HG02943 (cell line): ENCODE measurements around the gene CFAP57.

Experiments used
- ATAC-seq: cut with Tn5 transposase; IDR thresholded peaks from one replicate; pipeline ENCODE4 v1.9.1; 2021; ENCODE audit warnings: mild to moderate bottlenecking, low read depth, moderate library complexity; ENCODE audit not compliant: unreplicated experiment

CFAP57 gene

GRCh38 chr1:43221797-43222196 is 49.7 kb downstream of the CFAP57 start:
- ATAC-seq: no peak

GRCh38 chr1:43222879-43223278 is 50.7 kb downstream of the CFAP57 start:
- no peak for ATAC-seq

GRCh38 chr1:43225168-43225567 is 53.0 kb downstream of the CFAP57 start:
- ATAC-seq: no peak

DNA sequence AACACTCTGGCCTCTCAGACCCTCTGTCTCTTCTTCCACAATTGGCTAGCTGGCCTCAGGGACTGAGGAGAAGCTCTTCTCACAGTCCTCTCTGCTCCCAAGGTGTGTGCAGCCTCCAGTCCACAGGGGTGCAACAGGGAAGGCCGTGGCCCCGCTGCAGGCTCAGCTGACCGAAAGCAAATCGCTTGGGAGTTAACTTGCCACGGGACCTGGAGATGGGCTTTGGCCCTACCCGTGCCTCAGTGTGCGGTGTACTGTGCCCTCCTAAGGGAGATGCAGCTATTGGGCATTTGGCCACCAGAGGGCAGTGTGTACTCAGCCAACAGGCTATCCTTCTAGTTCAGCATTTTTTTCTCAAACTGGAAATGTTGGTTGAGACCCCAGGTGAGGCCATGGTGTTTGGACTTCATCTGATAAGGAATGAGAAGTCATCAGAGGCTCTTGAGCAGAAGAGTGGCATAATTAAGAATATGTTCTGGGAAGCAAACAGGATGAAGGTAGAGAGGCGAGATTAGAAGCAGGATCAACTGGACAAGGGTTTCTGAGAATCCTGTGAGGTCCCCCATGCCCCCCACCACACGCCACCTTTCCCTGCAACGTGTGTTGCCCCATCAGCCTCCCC is 55.1 kb downstream of the CFAP57 start:
- ATAC-seq: no peak

GRCh38 chr1:43229826-43230780 is 58.0 kb downstream of the CFAP57 start:
- ATAC-seq: no peak

DNA sequence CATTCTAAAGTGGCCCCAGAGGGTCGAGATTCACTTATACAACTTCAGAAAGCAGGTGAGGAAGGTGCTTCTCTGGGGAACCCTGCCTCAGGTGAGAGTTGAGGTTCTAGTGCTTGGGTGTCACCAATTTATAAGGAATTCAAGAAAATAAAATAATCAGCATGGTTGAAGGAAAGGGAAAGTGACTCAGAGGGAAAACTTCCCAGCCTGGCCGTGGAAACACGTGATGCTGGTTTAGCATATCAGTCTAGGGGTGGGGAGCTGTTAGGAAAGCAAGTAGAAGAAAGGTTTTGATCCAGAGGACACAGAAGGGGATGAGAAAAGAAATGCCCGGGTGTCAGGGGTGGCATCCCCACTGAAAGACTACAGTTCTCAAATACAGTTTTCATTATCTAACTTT is 59.9 kb downstream of the CFAP57 start:
- no peak for ATAC-seq

- ATAC-seq: no peak
Observed at GRCh38 chr1:43232482-43232881, 60.4 kb downstream of the CFAP57 start.

DNA sequence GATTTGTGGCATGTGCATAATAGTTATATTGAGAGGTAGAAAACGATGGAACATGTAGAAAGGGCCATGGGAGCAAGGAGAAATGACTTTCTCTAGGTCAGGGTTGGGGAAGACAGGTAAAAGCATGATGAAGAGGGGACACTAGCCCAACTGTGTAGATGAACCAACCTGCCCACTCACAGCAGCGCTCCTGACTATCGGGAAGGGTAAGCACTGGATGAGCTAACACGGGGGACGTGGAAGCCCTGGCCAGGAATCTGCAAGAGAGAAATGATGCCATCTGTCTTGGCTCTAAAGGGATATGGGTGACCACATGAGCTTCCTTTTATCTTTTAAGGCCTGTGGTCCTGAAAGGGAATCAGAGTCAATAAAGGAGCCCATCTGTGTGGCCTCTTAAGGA is 61.5 kb downstream of the CFAP57 start:
- ATAC-seq: no peak

DNA sequence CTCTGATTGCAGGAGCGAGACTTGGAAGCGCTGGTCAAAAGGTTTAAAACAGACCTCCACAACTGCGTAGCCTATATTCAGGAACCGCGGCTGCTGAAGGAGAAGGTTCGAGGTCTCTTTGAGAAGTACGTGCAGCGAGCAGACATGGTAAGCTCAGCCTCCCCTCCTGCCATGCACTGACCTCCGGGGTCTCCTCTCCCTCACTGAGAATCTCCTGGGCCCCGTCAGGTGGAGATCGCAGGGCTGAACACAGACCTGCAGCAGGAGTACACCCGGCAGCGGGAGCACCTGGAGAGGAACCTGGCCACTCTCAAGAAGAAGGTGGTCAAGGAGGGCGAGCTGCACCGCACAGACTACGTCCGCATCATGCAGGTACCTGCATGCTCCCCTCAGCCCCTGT is 62.1 kb downstream of the CFAP57 start:
- ATAC-seq: no peak

- ATAC-seq: no peak
Observed at GRCh38 chr1:43235040-43235439, 62.9 kb downstream of the CFAP57 start.

DNA sequence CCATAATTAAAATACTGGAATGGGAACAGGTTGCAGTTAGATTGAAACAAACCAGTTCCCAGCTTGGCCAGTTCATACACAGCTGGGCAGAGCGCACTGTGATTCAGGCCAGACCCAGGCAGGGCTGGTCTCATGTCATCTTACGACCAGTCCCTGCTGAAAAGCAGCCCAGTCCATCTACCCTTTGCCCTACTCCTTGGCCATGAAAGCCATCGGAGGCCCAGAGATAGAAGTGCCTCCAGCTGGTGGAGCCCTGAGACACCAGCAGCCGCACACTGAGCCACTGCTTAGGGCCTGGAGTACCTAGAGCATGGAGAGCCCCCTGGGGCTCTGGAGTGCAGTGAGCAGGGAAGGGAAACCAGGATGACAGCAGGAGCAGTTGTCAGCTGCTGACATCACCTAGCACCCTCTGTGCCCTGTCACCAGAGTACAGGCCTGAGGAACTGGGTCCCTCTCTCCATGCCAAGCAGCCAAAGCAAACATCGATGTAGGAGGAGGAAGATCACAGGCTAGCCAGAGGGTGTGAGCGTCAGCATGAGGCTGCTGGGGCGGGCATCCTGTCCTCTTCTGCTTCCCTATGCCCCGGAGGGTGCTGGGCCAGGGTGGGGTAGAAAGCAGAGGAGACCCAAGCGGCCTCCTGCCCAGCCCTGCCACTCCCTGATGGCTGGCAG is 63.5 kb downstream of the CFAP57 start:
- ATAC-seq: no peak

GRCh38 chr1:43237121-43237520 is 65.0 kb downstream of the CFAP57 start:
- ATAC-seq: no peak

DNA sequence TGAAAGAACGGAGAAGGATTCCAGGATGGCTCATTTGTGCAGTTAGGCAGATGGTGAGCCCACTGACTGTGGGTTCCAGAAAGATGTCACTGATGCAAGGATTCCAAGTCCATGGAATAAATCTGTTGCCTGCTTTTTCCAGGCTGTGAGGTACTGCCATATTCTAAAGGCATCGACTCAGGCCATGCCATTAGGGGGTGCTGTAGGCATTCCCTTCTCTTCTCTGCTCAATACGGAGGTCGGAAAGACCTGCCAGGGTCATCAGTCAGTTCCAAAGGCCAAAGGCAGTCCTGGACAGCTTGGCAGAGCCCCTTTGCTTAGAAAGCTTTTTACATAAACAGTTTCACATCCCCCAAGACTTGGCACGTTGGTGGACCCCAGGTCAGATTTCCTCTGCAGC is 66.0 kb downstream of the CFAP57 start:
- no peak for ATAC-seq

GRCh38 chr1:43238991-43239469 is 66.9 kb downstream of the CFAP57 start:
- ATAC-seq: peak; percentile 21

GRCh38 chr1:43239484-43239883 is 67.4 kb downstream of the CFAP57 start:
- ATAC-seq: peak; percentile 63

DNA sequence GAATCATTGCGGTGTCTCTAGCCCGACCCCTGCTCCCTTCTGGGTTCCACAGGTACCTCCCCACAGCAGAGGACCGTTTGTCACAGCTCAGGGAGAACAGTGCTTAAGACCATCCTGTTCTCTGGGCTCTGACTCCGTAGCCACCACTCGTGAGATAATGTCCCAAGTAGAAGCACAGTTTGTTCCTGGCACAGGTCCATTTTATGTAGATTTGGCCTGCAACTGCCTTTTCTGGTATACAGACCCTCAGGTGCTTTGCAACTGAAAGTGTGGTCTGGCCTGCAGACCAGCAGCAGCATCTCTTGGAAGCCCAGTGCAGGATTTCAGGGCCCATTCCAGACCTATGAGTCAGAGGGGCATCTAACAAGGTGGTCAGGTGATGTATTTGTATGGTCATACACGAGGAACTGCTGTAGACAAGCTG is 69.3 kb downstream of the CFAP57 start:
- ATAC-seq: no peak

GRCh38 chr1:43243299-43243698 is 71.2 kb downstream of the CFAP57 start:
- no peak for ATAC-seq

- no peak for ATAC-seq
Observed at GRCh38 chr1:43246466-43247213, 74.5 kb downstream of the CFAP57 start.

DNA sequence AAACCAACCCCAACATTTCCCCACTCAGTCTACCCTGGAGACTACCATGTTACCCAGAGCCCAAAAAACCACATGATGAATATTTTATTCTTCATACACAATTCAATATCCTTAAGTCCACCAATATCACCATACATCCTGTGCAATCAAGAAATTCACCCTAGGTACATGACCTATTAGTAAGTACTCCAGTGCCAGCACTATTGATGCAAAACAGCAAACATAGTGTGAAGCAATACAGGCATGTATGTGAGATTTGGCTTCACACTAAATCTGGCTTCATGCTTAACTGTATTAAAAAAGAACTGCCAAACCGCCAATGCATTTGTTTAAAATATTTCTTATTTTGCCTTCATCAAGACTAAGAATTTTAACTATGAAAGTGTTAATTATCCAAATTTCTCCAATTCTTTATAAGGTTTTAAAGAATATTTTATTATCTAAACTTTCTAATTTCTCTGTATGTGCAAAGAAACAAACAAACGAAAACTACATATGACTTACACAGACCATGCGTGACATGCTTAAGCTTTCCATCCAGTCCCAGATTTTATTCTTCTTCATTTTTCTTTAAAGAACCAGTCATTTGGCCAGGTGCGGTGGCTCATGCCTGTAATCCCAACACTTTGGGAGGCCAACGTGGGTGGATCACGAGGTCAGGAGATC is 75.3 kb downstream of the CFAP57 start:
- ATAC-seq: no peak

GRCh38 chr1:43250351-43250761 is 78.2 kb downstream of the CFAP57 start:
- ATAC-seq: no peak
